ENCODE data around the gene CDK18.
"Not testable (repeated sequence)": the region's sequence is repeated elsewhere in the genome, so short reads cannot be mapped to it uniquely, and the experiment has no call there.

Gene CDK18

GRCh38 chr1:205504311-205505075 is at the start of gene CDK18:
Gene CDK18 (plus strand): TSS chr1:205504669. CDS start chr1:205523168, 18,499 bp downstream.
- DNase-seq (ENCODE audit: low read depth in 2 of 2), result peak; percentile 19 to 45

GRCh38 chr1:205454903-205455335 is 49.5 kb upstream of the CDK18 start:
- no peak for DNase-seq (ENCODE audit: low read depth in 2 of 2)

- no peak for DNase-seq (ENCODE audit: low read depth in 2 of 2)
These were observed 48.7 kb upstream of the CDK18 start, which contains the start of gene BLACAT1 for GRCh38 chr1:205455581-205456382. Gene BLACAT1 (minus strand): TSS chr1:205456045.

- DNase-seq (ENCODE audit: low read depth in 2 of 2), result no peak
These were observed 48.0 kb upstream of the CDK18 start for GRCh38 chr1:205456383-205456867.

GRCh38 chr1:205456868-205457745 is 47.4 kb upstream of the CDK18 start:
- DNase-seq (ENCODE audit: low read depth in 2 of 2), result no peak

- DNase-seq (ENCODE audit: low read depth in 2 of 2), result no peak
These were observed 45.5 kb upstream of the CDK18 start for GRCh38 chr1:205458777-205459566.

GRCh38 chr1:205465392-205465791 is 39.1 kb upstream of the CDK18 start:
- no peak for DNase-seq (ENCODE audit: low read depth in 2 of 2)

GRCh38 chr1:205466595-205467220 is 37.8 kb upstream of the CDK18 start:
- no peak for DNase-seq (ENCODE audit: low read depth in 2 of 2)

GRCh38 chr1:205470131-205470530 is 34.3 kb upstream of the CDK18 start:
- DNase-seq (ENCODE audit: low read depth in 2 of 2), result no peak

GRCh38 chr1:205472737-205473441 is 31.6 kb upstream of the CDK18 start:
- DNase-seq (ENCODE audit: low read depth in 2 of 2), result no peak

GRCh38 chr1:205473475-205473874 is 31.0 kb upstream of the CDK18 start:
- no peak for DNase-seq (ENCODE audit: low read depth in 2 of 2)

GRCh38 chr1:205473966-205474365 is 30.5 kb upstream of the CDK18 start:
- no peak for DNase-seq (ENCODE audit: low read depth in 2 of 2)

GRCh38 chr1:205474571-205474970 is 29.9 kb upstream of the CDK18 start:
- DNase-seq (ENCODE audit: low read depth in 2 of 2), result no peak

GRCh38 chr1:205475855-205476254 is 28.6 kb upstream of the CDK18 start:
- DNase-seq (ENCODE audit: low read depth in 2 of 2), result no peak

GRCh38 chr1:205476648-205477047 is 27.8 kb upstream of the CDK18 start:
- DNase-seq (ENCODE audit: low read depth in 2 of 2), result no peak

- no peak for DNase-seq (ENCODE audit: low read depth in 2 of 2)
These were observed 27.2 kb upstream of the CDK18 start for GRCh38 chr1:205477121-205477758.

GRCh38 chr1:205477759-205478247 is 26.7 kb upstream of the CDK18 start:
- DNase-seq (ENCODE audit: low read depth in 2 of 2), result no peak

- DNase-seq (ENCODE audit: low read depth in 2 of 2), result not testable (repeated sequence)
These were observed 25.5 kb upstream of the CDK18 start for GRCh38 chr1:205478985-205479384.

- DNase-seq (ENCODE audit: low read depth in 2 of 2), result peak; percentile 23 to 37
These were observed 24.0 kb upstream of the CDK18 start for GRCh38 chr1:205480349-205480985.

Data from stimulated activated CD4-positive, alpha-beta T cell treated with anti-CD3 and anti-CD28 coated beads, Interleukin-1b, Interleukin-23, amount 100 ng/mL, for 4 hours (primary cell).